Measurements from ENCODE around the gene SMOC2. TPM values are rescaled to one million over a fixed set of nuclear protein-coding genes. Genes with fewer than 3 reads are reported as not detected.

Gene SMOC2
- polyA plus RNA-seq, 1 of the 3 experiments (the other 2 are of a cell fraction) = not detected

DNA sequence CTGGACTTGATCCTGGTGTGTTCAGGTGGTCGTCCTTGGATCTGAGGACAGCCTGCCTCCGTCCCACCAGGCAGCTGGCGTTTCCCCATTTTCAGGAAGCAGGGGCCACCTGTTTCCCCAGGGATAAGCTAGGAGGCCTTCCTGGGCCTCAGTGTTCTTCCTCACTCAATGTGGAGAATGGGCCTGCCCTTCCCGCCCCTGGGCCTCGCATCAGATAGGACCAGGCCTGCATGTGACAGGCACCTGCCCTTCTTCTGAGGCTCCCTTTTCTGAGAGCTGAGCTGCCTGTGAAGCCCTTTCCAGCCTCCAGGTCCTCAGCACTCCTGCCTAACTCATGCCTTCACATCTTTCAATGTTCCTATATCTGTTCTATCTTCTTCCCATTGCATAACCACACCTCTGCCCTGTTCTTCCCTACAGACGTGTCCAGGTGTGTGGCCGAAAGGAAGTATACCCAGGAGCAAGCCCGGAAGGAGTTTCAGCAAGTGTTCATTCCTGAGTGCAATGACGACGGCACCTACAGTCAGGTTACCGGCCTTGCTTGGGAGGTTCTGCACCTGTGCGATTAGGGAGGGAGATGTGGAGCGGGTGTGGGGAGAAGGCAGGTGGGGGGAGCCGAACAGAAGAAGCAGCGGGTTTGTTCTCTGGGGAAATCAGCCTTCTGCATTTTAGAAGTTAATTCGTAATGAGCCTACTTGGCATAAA lies 85.1 kb downstream of the SMOC2 start:
- WGBS (ENCODE audit: low lambda C conversion rate) = 61% methylated on average over 14 of the region's 16 CpGs
- Histone ChIP-seq H3K9me3 (no peaks in the 10 kb centered on the region), H3K9ac (no peak overlapping the region), H3K79me2 (ENCODE audit: insufficient read depth) (no peaks in the 10 kb centered on the region), H4K20me1 (ENCODE audit: insufficient read depth) (no peaks in the 10 kb centered on the region), H3K4me2 (no peak overlapping the region), H3K4me3 (ENCODE audit: low read depth in 2 of 2, low read length in 1 of 2) (no peak overlapping the region), H3K27ac (ENCODE audit: low read depth in 2 of 2, low read length in 1 of 2) (no peak overlapping the region), H3F3A (replicated peaks; ENCODE audit: insufficient read depth) (no peaks in the 10 kb centered on the region), H2AFZ (ENCODE audit: low read depth) (no peak overlapping the region), H3K4me1 (ENCODE audit: control insufficient read depth in 1 of 2, insufficient read depth in 2 of 2, low read depth in 1 of 2, low read length in 1 of 2) (peaks cover 0 to 7% of the 10 kb centered on the region in 2 experiments; a peak in 1 of 4 replicates), H3K9me2 (no peaks in the 10 kb centered on the region), H3K36me3 (replicated peaks in 1 of 2; ENCODE audit: control insufficient read depth in 1 of 2, insufficient read depth in 2 of 2, low read length in 1 of 2) (no peaks in the 10 kb centered on the region), H3K27me3 (ENCODE audit: insufficient read depth) (no peaks in the 10 kb centered on the region)
- CTCF ChIA-PET = interaction anchor here (1.5 kb wide), 1 partner anchor 10 kb away, joined by 3 read pairs; no protein-coding TSS in a partner anchor
- no peak for DNase-seq
- POLR2A ChIA-PET = no interaction called here
- TF ChIP-seq ELF1 (IDR thresholded peaks at IDR 0.05) = no peak
- no peak for TF ChIP-seq SIN3A (IDR thresholded peaks at IDR 0.05; ENCODE audit: borderline replicate concordance, low read depth, low read length)
- TF ChIP-seq REST (IDR thresholded peaks at IDR 0.05; ENCODE audit: low read depth, low read length) = no peak
- no peak for TF ChIP-seq EP300 (IDR thresholded peaks at IDR 0.05; ENCODE audit: borderline replicate concordance in 1 of 2, low read depth in 1 of 2, low read length in 1 of 2)
- no peak for TF ChIP-seq RFX5 (IDR thresholded peaks at IDR 0.05; ENCODE audit: low read length)
- no peak for TF ChIP-seq TCF12 (IDR thresholded peaks at IDR 0.05)
- no peak for TF ChIP-seq GATA2 (CRISPR knock-in tag; IDR thresholded peaks at IDR 0.05)
- TF ChIP-seq YY1 (IDR thresholded peaks at IDR 0.05; ENCODE audit: low read depth) = no peak
- TF ChIP-seq, protein P1, sequence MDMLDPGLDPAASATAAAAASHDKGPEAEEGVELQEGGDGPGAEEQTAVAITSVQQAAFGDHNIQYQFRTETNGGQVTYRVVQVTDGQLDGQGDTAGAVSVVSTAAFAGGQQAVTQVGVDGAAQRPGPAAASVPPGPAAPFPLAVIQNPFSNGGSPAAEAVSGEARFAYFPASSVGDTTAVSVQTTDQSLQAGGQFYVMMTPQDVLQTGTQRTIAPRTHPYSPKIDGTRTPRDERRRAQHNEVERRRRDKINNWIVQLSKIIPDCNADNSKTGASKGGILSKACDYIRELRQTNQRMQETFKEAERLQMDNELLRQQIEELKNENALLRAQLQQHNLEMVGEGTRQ (IDR thresholded peaks at IDR 0.05; ENCODE audit: borderline replicate concordance, low read depth, low read length) = no peak
- TF ChIP-seq, protein P2, sequence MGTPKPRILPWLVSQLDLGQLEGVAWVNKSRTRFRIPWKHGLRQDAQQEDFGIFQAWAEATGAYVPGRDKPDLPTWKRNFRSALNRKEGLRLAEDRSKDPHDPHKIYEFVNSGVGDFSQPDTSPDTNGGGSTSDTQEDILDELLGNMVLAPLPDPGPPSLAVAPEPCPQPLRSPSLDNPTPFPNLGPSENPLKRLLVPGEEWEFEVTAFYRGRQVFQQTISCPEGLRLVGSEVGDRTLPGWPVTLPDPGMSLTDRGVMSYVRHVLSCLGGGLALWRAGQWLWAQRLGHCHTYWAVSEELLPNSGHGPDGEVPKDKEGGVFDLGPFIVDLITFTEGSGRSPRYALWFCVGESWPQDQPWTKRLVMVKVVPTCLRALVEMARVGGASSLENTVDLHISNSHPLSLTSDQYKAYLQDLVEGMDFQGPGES (IDR thresholded peaks at IDR 0.05; ENCODE audit: low read depth, low read length) = no peak
- TF ChIP-seq MAX (IDR thresholded peaks at IDR 0.05; ENCODE audit: low read depth) = no peak
- no peak for TF ChIP-seq TEAD4 (IDR thresholded peaks at IDR 0.05; ENCODE audit: borderline replicate concordance, insufficient read depth)
